ENCODE measurements around the gene ZC3H7B.

Gene ZC3H7B

DNA sequence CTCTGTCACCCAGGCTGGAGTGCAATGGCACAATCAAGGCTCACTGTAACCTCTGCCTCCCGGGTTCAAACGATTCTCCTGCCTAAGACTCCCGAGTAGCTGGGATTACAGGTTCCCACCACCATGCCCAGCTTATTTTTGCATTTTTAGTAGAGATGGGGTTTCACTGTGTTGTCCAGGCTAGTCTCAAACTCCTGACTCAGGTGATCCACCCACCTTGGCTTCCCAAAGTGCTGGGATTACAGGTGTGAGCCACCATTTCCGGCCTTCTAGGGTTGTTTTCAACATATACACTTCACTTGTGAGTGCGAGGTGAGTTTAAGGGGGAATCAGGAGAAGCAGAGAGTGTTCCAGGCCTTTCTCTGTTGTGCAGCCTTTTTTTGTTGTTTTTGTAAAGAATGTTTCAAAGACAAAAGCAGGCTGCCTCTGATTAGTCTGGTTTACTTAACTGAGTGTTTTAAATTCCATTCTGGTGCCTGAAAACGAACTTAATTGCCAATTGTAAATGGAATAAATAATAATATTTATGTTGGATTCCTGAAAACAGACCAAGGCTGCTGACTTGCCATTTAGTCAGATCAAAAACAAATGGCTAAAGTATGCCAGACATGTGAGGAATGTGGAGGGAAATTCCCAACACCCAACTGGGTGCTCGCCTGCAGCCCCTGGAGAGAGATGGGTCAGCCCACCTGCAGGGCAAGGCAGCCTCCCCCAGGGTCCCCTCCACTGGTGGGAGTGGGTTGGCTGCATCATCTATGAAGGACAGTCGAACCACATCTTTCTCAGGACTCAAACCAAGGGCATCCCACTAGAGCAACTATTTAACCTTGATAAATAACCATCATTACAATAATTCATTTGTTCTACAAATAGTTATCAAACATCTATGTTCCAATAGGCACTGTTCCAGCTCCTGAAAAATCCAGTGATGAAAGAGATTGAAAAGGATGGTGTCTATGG lies 10.8 kb upstream of the ZC3H7B start:
- TF ChIP-seq TAF1 (IDR thresholded peaks at IDR 0.05; ENCODE audit: borderline replicate concordance, insufficient read depth, low read length) (no peak), FOXP2 (optimal IDR thresholded peaks at IDR 0.05; ENCODE audit: borderline replicate concordance, extremely low read depth, extremely low read length, insufficient read depth) (no peak), POLR2AphosphoS5 (IDR thresholded peaks at IDR 0.05; ENCODE audit: low read depth, low read length) (no peak), SIN3A (IDR thresholded peaks at IDR 0.05; ENCODE audit: borderline replicate concordance, insufficient read depth, low read length) (no peak)
- TF ChIP-seq, protein P1, sequence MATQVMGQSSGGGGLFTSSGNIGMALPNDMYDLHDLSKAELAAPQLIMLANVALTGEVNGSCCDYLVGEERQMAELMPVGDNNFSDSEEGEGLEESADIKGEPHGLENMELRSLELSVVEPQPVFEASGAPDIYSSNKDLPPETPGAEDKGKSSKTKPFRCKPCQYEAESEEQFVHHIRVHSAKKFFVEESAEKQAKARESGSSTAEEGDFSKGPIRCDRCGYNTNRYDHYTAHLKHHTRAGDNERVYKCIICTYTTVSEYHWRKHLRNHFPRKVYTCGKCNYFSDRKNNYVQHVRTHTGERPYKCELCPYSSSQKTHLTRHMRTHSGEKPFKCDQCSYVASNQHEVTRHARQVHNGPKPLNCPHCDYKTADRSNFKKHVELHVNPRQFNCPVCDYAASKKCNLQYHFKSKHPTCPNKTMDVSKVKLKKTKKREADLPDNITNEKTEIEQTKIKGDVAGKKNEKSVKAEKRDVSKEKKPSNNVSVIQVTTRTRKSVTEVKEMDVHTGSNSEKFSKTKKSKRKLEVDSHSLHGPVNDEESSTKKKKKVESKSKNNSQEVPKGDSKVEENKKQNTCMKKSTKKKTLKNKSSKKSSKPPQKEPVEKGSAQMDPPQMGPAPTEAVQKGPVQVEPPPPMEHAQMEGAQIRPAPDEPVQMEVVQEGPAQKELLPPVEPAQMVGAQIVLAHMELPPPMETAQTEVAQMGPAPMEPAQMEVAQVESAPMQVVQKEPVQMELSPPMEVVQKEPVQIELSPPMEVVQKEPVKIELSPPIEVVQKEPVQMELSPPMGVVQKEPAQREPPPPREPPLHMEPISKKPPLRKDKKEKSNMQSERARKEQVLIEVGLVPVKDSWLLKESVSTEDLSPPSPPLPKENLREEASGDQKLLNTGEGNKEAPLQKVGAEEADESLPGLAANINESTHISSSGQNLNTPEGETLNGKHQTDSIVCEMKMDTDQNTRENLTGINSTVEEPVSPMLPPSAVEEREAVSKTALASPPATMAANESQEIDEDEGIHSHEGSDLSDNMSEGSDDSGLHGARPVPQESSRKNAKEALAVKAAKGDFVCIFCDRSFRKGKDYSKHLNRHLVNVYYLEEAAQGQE (IDR thresholded peaks at IDR 0.05; ENCODE audit: insufficient read depth in 1 of 2, low read depth in 2 of 2, low read length in 2 of 2): no peak

GRCh38 chr22:41296826-41297667 lies 4.3 kb upstream of the ZC3H7B start:
- TF ChIP-seq TAF1 (IDR thresholded peaks at IDR 0.05; ENCODE audit: borderline replicate concordance, insufficient read depth, low read length) (no peak), SIN3A (IDR thresholded peaks at IDR 0.05; ENCODE audit: borderline replicate concordance, insufficient read depth, low read length) (no peak), POLR2AphosphoS5 (IDR thresholded peaks at IDR 0.05; ENCODE audit: low read depth, low read length) (no peak), FOXP2 (optimal IDR thresholded peaks at IDR 0.05; ENCODE audit: borderline replicate concordance, extremely low read depth, extremely low read length, insufficient read depth) (no peak)
- TF ChIP-seq, protein P1 (IDR thresholded peaks at IDR 0.05; ENCODE audit: insufficient read depth in 1 of 2, low read depth in 2 of 2, low read length in 2 of 2): no peak

- TF ChIP-seq TAF1 (IDR thresholded peaks at IDR 0.05; ENCODE audit: borderline replicate concordance, insufficient read depth, low read length) (no peak), POLR2AphosphoS5 (IDR thresholded peaks at IDR 0.05; ENCODE audit: low read depth, low read length) (no peak)
- TF ChIP-seq, protein P1 (IDR thresholded peaks at IDR 0.05; ENCODE audit: insufficient read depth in 1 of 2, low read depth in 2 of 2, low read length in 2 of 2): no peak
These were observed 664 bp upstream of the ZC3H7B start for GRCh38 chr22:41300661-41301060.

- TF ChIP-seq POLR2AphosphoS5 (IDR thresholded peaks at IDR 0.05; ENCODE audit: low read depth, low read length): no peak
- TF ChIP-seq TAF1 (IDR thresholded peaks at IDR 0.05; ENCODE audit: borderline replicate concordance, insufficient read depth, low read length): no peak
- TF ChIP-seq SIN3A (IDR thresholded peaks at IDR 0.05; ENCODE audit: borderline replicate concordance, insufficient read depth, low read length): no peak
- TF ChIP-seq, protein P1 (IDR thresholded peaks at IDR 0.05; ENCODE audit: insufficient read depth in 1 of 2, low read depth in 2 of 2, low read length in 2 of 2): no peak
- TF ChIP-seq FOXP2 (optimal IDR thresholded peaks at IDR 0.05; ENCODE audit: borderline replicate concordance, extremely low read depth, extremely low read length, insufficient read depth): no peak
These were observed 869 bp downstream of the ZC3H7B start for GRCh38 chr22:41302021-41302767.

Data from PFSK-1 (cell line).